HG02943 (cell line): ENCODE measurements around the gene AQP6.

ENCODE experiments used
- ATAC-seq: cut with Tn5 transposase; IDR thresholded peaks from one replicate; pipeline ENCODE4 v1.9.1; 2021; ENCODE audit warnings: mild to moderate bottlenecking, low read depth, moderate library complexity; ENCODE audit not compliant: unreplicated experiment

The AQP6 gene

GRCh38 chr12:49942921-49943624, 29.7 kb upstream of the AQP6 start:
- ATAC-seq = no peak

DNA sequence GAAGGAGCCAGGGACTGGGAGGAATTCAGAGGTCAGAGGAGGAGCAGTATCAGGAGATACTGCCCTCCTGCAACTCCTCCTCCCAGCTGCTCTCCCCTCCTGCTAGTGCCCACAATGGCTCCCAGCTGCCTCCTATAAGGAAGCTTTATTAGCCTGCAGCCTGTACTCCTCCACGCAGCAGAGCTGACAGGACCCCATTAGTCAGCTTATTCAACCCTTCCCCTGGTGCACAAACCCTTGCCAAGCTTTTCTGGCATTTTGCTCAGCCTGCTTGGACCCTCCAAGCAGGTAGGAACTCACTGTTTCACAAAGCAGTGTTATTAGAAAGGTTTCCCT, 29.2 kb upstream of the AQP6 start:
- no peak for ATAC-seq

DNA sequence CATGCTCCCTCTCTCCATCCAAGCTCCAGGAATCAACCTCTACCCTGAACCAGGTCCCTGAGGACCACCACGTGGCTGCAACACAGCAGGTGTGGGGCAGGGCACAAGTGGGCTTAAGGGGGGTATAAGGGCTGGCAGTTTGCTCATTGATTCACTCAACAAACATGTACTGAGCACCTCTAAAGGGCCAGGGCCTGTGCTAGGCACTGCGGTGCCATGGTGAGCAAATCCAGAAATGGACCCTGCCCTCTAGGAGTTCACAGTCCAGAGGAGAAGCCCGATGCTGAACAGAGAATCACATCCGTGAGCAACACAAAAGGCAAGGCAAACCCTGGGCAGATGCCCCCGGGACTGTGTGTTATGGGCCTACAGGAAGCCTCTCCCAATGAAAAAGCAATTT, 28.7 kb upstream of the AQP6 start:
- ATAC-seq = no peak

GRCh38 chr12:49944718-49945117, 28.0 kb upstream of the AQP6 start:
- no peak for ATAC-seq

- no peak for ATAC-seq
Measured at GRCh38 chr12:49945394-49946080, 27.2 kb upstream of the AQP6 start.

GRCh38 chr12:49946086-49946485, 26.7 kb upstream of the AQP6 start:
- ATAC-seq = no peak

GRCh38 chr12:49946497-49946896, 26.2 kb upstream of the AQP6 start:
- no peak for ATAC-seq

- no peak for ATAC-seq
Measured at GRCh38 chr12:49947593-49948226, 25.0 kb upstream of the AQP6 start.

- no peak for ATAC-seq
Measured at GRCh38 chr12:49948866-49949845, 23.6 kb upstream of the AQP6 start.

GRCh38 chr12:49949866-49950265, 22.9 kb upstream of the AQP6 start:
- ATAC-seq = no peak

DNA sequence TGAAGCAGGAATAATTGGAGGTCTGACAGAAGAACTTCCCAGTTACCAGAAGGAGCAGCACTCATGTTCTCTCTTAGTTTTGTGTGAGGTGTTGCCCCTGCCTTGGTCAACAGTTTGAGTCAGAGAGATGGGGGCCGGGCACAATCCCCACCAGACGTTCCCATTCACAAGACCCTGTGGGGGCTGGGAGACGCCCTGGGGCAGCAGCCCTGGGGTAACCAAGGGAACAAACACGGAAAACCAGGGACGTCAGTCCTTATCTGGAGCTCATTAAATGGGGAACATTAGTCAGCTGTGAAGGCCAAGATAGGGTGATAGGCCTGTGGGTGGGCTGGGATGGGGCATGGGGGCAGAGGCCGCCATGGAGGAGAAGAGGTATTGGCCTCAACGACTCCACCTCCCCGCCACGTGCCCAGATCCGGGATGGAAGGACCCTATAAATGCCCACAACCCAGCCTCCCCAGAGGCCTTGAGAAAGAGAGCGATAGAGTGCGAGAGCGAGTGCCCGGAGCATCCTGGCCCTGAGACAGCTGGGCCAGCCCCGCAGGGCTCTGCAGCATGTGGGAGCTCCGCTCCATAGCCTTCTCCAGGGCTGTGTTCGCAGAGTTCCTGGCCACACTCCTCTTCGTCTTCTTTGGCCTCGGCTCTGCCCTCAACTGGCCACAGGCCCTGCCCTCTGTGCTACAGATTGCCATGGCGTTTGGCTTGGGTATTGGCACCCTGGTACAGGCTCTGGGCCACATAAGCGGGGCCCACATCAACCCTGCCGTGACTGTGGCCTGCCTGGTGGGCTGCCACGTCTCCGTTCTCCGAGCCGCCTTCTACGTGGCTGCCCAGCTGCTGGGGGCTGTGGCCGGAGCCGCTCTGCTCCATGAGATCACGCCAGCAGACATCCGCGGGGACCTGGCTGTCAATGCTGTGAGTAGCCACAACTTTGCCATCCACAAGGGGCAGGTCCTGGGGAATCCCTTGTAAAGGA, 22.2 kb upstream of the AQP6 start, which contains the start of gene AQP2:
Gene AQP2 (plus strand): TSS at position 465 of the 979 bp plus-strand sequence. CDS start 94 bp downstream, at position 559.
- ATAC-seq = no peak

GRCh38 chr12:49951411-49952240, 21.1 kb upstream of the AQP6 start:
- ATAC-seq = no peak

DNA sequence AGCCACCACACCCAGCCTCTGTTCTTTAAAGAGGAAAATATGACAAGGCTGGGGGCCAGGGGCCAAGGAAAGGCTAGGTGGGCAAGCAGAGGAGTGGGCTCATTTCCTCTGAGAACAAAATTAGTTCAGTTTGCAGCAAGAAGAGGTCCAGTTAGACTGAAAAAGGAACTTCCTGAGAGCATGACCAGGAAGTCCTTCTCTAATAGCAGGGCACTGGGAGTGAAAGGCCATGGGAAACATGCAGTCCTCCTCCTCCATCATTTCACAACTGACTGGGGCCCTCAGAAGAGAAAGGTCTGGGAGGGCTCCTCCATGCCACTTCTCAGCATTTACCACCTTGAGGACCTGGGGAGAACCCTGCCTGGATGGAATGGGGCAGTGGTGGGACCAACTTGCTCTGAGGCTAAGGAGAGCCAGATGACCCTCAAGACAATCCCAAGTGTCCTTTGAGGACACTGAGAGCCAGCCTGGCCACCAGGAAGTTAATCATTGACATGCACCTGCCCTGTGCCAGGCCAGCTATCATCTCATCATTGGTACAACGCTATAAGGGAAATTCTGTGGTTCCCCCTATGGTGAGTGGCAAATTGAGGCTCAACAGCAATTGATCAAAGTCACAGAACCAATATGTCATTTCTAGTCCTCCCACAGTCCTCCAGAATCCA, 20.2 kb upstream of the AQP6 start:
- no peak for ATAC-seq

DNA sequence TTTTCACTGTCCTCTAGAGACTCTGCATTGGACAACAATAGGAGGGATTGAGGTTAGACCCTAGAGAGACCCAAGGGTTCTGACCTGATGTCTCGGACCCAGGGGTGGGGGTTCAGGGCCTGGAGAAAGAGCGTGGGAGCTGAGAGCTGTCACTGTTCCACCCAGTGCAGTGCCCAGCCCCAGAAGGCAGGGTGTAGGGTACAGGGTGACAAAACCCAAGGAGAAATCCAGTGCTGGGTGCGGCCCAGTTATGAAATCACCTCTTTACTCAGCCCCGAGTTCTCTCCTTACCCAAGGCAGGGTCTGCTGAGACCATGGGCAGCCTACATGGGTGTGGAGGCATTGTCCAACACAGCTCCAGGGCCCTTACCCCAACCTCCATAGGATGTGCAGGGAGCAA, 19.6 kb upstream of the AQP6 start:
- ATAC-seq = no peak

DNA sequence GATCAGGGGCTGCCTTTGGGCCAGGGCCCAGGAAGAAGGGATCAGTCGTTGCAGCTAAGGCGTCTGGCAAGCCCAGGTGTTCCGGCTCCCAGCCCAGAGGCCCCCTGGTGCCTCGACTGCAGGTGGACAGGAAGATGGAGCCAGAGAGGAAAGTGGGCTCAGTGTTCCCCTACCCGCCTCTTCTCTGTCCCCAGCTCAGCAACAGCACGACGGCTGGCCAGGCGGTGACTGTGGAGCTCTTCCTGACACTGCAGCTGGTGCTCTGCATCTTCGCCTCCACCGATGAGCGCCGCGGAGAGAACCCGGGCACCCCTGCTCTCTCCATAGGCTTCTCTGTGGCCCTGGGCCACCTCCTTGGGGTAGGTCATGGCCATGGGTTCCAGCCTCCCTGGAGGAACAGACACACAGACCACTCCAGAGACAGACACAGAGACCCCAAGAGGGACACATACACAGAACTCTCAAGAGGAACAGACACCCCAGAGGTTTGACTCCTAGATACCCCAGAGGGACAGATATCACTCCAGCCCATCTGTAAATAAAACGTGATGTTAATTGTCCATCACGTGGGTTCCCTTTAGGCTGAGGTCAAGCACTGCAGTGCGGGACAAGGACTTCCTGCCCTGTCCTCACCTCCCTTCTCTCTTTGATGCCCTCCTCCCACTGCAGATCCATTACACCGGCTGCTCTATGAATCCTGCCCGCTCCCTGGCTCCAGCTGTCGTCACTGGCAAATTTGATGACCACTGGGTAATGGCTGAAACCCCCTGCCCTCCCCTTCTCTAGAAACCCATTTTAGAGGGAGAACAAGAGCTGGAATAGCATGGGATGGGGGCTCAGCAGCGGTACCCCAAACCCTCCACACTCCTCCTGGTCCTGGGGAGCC, 18.5 kb upstream of the AQP6 start:
- no peak for ATAC-seq

GRCh38 chr12:49954863-49955830, 17.6 kb upstream of the AQP6 start:
- ATAC-seq = no peak
